ENCODE data around the gene P3R3URF.

- TF ChIP-seq CTCF (IDR thresholded peaks at IDR 0.05) (no peak), POLR2A (IDR thresholded peaks at IDR 0.05) (no peak)
These were observed 20.3 kb upstream of the P3R3URF start for GRCh38 chr1:46196609-46197008.

Data from Peyer's patch (tissue), 4 donors.